Testis (tissue), 3 donors: ENCODE data around the gene PM20D1. TPM values are rescaled to one million over a fixed set of nuclear protein-coding genes. Genes with fewer than 3 reads are reported as not detected.
"Not testable (repeated sequence)": the region's sequence is repeated elsewhere in the genome, so short reads cannot be mapped to it uniquely, and the experiment has no call there.

Experiments used
- DNase-seq: peaks from one replicate; pipeline ENCODE4 v3.0.0-alpha.2; 2019
- H3K27ac ChIP-seq, 2 donors: fragments of 200-600 bp; sonication (generic); one replicate each; pipeline ENCODE4 v1.5.1; 2019
- H3K27me3 ChIP-seq: fragments of 200-600 bp; sonication (generic); one replicate; pipeline ENCODE4 v1.5.1; 2019
- H3K36me3 ChIP-seq: fragments of 200-600 bp; sonication (generic); one replicate; pipeline ENCODE4 v1.5.1; 2017; ENCODE audit warnings: low read depth; ENCODE audit errors: missing control alignments
- H3K4me1 ChIP-seq: fragments of 200-600 bp; sonication (generic); one replicate; pipeline ENCODE4 v1.5.1; 2019
- H3K4me3 ChIP-seq, 2 donors: fragments of 200-600 bp; sonication (generic); one replicate each; pipeline ENCODE4 v1.5.1; 2017 to 2019
- H3K9me3 ChIP-seq: fragments of 200-600 bp; sonication (generic); one replicate; pipeline ENCODE4 v1.5.1; 2017
- CTCF ChIP-seq, 3 experiments: fragments of 450-650 bp in 2 of 3; fragments of 200-600 bp in 1 of 3; sonication (generic) in 1 of 3; IDR thresholded peaks; one replicate each; pipeline ENCODE4 v1.5.1; 2016 to 2019; ENCODE audit warnings: antibody characterized with exemption in 3 of 3, mild to moderate bottlenecking in 2 of 3, moderate library complexity in 1 of 3
- POLR2A ChIP-seq: fragments of 450-650 bp; IDR thresholded peaks from one replicate; pipeline ENCODE4 v1.6.1; 2017; ENCODE audit warnings: antibody characterized with exemption, mild to moderate bottlenecking, moderate library complexity
- WGBS, 2 donors: methylation state at CpG; one replicate each; pipeline ENCODE4 v1.1.5; 2018; 5-methylcytosine and 5-hydroxymethylcytosine counted together
- intact Hi-C: fragments of 100-400 bp; cut with DNase I; formaldehyde crosslinking; loops from one replicate; pipeline ENCODE4 v1.15.1; 2023; ENCODE audit warnings: low total_unique reads
- polyA plus RNA-seq: library from polyadenylated mRNA; stranded (reverse); fragments of 350-450 nt; fragmentation: Illumina TruSeq; extraction: RNeasy Lipid Tissue Mini Kit (QIAGEN cat#74804); gene quantifications from one replicate; pipeline ENCODE4 v1.2.3, GENCODE V29; 2014; ENCODE audit warnings: low read depth, low replicate concordance; ENCODE audit not compliant: insufficient read depth
- total RNA-seq, 2 donors: library from RNA; depleted of rRNA; stranded (reverse); fragments of >200 nt; gene quantifications; one replicate each; pipeline ENCODE4 v1.2.3, GENCODE V29; 2016

Gene PM20D1
- total and polyA plus RNA-seq, 3 donors from 2014 or later: 0.71 to 1.7 (median 0.81) TPM

GRCh38 chr1:205883792-205884191, 33.9 kb upstream of the PM20D1 start:
- DNase-seq: no peak
- intact Hi-C loops: no loop called here

GRCh38 chr1:205880923-205881322, 31.0 kb upstream of the PM20D1 start:
- intact Hi-C loops: no loop called here
- Histone ChIP-seq H3K4me1 (no peaks in the 10 kb centered on the region), H3K9me3 (no peaks in the 10 kb centered on the region), H3K27me3 (no peaks in the 10 kb centered on the region), H3K4me3 (no peak overlapping the region), H3K27ac (no peak overlapping the region), H3K36me3 (no peaks in the 10 kb centered on the region)
- TF ChIP-seq CTCF (IDR thresholded peaks at IDR 0.05) (no peak), POLR2A (no peak)
- no peak for DNase-seq

More at GRCh38 chr1:205883792-205884191, 33.9 kb upstream of the PM20D1 start:
- Histone ChIP-seq H3K4me1 (no peaks in the 10 kb centered on the region), H3K9me3 (no peaks in the 10 kb centered on the region), H3K4me3 (no peak overlapping the region), H3K27me3 (no peaks in the 10 kb centered on the region), H3K27ac (no peak overlapping the region), H3K36me3 (no peaks in the 10 kb centered on the region)
- no peak for TF ChIP-seq CTCF (IDR thresholded peaks at IDR 0.05)
- TF ChIP-seq POLR2A: no peak

- Histone ChIP-seq H3K36me3 (no peaks in the 10 kb centered on the region), H3K27ac (no peak overlapping the region), H3K4me1 (no peaks in the 10 kb centered on the region), H3K9me3 (no peaks in the 10 kb centered on the region), H3K27me3 (no peaks in the 10 kb centered on the region), H3K4me3 (no peak overlapping the region)
- WGBS, 2 donors: 70 to 89% methylated on average over 1 of the region's 1 CpG
- intact Hi-C loops: no loop called here
- DNase-seq: no peak
- no peak for TF ChIP-seq CTCF (IDR thresholded peaks at IDR 0.05)
- no peak for TF ChIP-seq POLR2A
Observed at GRCh38 chr1:205879974-205880373, 30.0 kb upstream of the PM20D1 start.

GRCh38 chr1:205878026-205878425, 28.1 kb upstream of the PM20D1 start:
- no peak for TF ChIP-seq POLR2A
- TF ChIP-seq CTCF (IDR thresholded peaks at IDR 0.05): no peak
- DNase-seq: no peak
- intact Hi-C loops: no loop called here
- Histone ChIP-seq H3K4me3 (no peak overlapping the region), H3K27ac (no peak overlapping the region), H3K4me1 (no peaks in the 10 kb centered on the region), H3K36me3 (no peaks in the 10 kb centered on the region), H3K9me3 (no peaks in the 10 kb centered on the region), H3K27me3 (no peaks in the 10 kb centered on the region)

GRCh38 chr1:205873148-205873547, 23.2 kb upstream of the PM20D1 start:
- H3K9me3 ChIP-seq, DNase-seq, H3K4me3 ChIP-seq, intact Hi-C loops, H3K36me3 ChIP-seq, H3K4me1 ChIP-seq, H3K27me3 ChIP-seq, H3K27ac ChIP-seq: not testable (repeated sequence)
